AG08395 (cell line): ENCODE results near the gene COPZ1.

ENCODE experiments used
- DNase-seq: peaks from one replicate; pipeline ENCODE4 v3.0.0; 2012; ENCODE audit warnings: mixed read lengths, low spot score

COPZ1 gene

DNA sequence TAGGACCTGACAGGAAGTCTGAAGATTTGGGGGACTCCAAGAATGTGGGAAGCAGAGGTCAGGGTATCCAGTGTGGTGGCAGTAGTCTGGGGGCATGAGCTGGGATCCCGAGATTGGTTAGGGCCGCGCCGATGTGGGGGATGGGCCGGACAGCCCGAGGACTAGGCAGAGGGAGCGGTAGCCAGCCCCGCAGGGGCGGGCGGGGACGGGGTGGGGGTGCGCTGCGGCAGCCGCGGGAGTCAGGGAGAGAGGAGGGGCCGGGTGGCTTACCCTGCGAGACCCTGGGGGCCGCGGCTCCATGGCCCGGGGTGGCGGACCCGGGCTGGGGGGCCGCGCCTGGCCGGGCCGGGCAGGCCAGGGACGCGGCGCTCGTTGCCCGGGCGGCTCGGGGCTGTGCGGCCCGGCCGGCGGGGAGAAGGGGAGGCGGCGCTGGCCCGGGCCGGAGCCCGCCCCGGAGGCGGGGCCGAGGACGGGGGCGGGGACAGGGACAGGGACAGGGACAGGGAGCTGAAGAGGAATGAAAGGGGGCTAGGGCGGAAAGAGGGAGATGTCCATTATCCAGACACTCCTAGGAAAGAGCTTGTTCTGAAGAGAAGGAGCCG, 54.0 kb downstream of the COPZ1 start:
- peak; percentile 85 for DNase-seq

- DNase-seq: peak; percentile 93
Measured at GRCh38 chr12:54379398-54380201, 54.7 kb downstream of the COPZ1 start.

DNA sequence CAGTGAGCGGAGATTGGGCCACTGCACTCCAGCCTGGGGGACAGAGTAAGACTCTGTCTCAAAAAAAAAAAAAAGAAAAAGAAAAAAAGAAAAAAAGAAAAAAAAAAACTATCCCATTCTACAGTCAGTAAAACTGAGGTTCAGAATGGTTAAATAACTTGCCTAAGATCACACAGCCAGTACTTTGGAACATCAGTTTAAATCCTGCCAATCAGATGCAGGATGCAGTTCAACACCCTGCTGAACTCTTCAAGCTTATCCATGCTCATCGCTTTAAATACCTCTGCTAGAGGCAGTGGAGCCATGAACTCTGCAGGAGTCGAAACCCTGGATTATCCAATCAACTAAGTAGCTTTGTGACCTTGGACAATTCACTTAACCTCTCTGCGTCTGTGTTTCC, 56.2 kb downstream of the COPZ1 start:
- no peak for DNase-seq

DNA sequence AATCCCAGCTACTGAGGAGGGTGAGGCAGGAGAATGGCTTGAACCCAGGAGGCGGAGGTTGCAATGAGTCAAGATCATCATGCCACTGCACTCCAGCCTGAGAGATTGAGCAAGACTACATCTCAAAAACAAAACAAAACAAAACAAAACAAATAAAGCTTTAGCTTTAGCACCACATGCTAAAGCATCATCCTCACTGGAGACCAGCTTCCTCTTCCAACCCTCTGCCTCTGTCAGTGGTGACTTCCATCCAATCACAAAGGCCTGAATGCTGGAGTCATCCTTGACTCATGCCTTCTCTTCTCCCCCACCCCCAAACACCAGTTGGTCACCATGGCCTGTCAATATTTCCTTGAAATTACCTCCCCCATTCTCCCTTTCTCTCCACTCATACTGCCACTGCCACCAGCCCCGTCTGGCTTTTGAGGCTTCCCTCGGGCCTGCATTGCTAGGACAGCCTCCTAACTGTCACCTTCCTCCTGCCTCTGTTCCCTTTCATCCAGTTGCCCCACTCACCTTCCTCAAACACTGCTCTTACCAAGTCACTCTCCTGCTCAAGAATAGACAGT, 58.2 kb downstream of the COPZ1 start:
- DNase-seq: peak; percentile 95

DNA sequence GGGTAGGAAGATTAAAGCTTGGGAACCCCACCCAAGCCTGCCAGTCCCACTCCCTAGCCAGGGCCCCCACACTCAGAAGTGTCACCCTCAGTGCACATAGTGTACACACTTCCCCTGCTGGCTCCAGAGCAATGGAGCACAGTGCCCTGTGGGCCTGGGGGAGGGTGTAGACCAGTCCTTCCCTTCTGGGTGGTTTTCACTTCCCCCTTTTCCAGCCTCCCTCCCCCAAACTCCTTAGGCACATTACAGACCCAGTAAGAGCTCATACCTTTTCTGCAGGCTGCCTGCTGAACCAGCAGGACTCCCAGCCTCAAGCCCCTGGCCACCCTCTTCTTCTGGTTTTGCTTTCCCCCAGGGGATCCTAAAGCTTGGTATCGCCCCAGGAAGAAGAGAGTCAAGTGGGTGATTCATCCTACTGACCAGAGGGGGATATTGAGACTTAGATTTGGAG, 59.7 kb downstream of the COPZ1 start, which contains the start of gene ZNF385A:
Gene ZNF385A, minus strand, starts transcription at position 143 of the 451 bp plus-strand sequence. CDS start 219 bp downstream, outside the sequence.
- DNase-seq: no peak

DNA sequence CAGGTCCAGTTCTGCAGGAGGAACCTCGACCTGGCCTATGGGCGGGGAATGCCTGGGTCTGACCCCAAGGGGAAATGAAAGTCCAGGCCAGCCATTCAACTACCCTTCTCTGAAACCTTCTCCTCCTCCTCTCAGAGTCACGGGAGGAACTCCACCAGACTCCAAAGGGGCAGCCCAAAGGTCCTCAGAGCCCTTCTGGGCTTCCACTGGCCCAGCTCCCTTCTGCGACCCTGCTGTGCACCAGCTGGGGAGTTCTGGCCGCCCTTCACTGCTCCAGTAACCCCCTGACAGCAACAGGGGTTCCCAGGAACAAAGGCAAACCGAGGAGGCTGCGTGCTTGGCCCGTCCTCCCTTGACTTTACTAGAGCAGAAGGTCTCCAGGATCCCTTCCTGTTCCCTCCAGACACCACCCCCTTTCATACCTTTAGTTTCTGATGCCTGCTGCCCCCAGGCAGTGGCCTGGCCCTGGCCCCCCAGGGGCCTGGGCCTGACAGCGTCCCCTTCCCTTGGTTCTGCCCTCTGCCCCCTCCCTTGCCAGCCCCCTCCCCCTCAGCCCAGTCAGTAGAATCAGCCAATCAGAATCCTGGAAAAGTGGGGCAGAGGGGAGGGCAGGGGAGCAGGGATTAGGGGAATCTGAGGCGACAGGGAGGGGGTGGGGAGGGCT, 60.5 kb downstream of the COPZ1 start:
- DNase-seq: no peak

DNA sequence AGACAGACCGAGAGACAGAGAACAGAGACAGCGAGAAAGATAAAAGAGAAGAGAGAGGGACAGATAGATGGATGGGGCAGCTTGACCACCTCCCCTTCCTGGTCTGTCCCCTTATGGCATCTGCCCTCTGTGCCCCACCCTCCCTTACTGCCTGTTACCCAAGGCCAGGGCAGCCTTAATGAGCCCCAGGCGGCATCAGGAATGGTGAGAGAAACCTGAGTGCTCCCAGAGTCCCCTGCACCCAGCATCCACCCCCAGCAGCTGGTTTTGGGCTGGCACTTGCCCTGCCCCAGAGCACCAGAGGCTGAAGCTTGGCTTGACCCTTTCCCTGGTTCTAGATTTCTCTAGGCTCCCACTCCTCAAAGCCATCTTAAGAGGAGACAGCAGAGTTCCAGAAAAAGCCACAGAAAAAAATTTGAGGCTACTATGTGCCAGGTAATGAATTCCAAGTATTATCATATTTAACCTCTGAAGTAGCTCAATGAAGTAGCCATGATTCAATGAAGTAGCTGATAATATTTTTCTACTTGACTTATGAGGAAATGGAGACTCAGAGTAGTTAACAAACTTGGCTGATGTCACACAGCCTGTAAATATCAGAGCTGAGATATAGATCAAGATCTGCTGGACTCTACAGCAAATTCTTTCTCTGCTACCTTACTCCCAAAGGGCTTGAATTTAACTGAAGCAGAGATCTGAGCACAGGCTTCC, 61.6 kb downstream of the COPZ1 start:
- DNase-seq: no peak

GRCh38 chr12:54387114-54387467, 62.2 kb downstream of the COPZ1 start:
- no peak for DNase-seq

- DNase-seq: no peak
Measured at GRCh38 chr12:54388237-54389133, 63.6 kb downstream of the COPZ1 start.

DNA sequence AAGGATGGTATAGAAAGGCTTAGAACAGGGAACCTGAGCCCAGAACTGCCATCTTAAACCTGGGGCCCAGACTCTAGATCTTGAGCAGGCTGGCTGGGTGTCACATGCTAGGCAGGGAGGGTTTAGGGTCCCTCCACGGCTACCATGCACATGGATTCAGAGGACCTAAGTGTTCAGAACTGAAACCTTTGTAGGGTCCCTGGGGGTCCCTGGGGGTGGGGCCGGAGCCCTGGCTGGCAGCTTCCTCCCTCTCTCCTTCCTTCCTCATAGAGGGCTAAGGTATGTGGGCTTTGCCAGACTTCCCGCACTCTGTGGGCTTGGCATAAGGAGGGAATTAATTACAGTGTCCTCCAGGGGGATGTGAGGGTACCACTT, 64.2 kb downstream of the COPZ1 start:
- no peak for DNase-seq

- no peak for DNase-seq
Measured at GRCh38 chr12:54389607-54390175, 64.8 kb downstream of the COPZ1 start.

DNA sequence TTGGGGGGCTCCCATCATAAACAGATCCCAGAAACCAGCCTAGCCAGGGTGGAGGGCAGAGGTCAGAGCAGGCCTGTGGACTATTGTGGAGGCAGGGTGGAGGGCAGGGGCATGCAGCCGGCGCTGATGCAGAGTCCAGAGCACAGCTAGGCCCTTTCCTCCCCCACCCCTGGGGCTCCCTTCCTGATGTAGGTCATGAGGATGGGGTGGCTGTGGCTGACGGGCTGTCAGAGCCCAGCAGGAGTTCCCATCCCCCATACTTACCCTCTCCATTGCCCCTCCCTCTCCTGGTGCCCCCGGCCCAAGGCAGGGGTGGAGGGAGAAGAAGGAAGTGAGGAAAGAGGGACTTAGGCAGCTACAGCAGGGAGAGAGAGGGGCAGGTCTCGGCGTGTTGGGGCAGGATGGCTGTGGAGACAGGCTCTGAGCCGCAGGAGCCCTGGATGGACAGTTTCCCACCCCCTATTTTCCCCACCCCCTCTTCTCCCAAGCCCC, 65.3 kb downstream of the COPZ1 start:
- no peak for DNase-seq

DNA sequence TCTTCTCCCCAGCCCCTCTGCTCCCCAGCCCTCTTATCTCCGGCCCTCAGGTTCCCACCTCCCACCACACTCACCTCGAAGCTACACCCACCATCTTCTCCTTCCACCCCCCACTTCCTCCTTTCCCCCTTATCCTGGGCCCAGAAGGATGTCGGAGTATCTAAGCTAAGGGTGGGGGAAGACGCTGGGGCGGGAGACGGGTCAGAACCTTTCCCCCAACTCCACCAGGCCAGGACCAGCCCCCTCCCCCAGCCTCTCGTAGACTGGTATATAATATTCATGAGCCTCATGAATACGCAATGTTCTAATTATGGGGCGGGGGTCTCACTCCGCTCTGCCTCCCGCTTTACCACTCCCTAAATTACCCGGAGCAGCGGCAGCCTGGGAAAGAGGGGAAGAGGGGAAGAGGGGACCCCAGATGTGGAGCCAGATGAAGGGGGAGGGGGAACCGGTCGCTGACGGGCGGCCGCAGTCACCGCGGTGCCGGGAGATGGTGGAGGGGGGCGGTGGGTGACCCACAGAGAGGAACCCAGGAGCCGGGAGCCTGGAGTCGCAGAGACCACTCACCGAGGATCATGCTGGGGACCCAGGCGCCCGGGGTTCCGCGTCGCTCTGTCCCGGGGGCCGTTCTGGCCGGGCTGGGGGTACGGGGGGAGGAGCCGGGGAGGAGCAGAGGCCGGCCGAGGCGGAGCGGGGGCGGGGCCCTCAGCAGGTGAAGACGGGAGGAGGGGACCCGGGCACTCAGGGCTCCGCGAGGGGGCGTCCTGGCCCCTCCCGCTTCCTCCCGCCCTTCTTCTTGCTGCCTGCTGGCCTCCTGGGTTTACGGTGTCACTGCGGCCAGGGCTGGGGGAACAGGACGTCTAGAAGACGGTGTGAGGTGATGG, 66.0 kb downstream of the COPZ1 start:
- DNase-seq: no peak

- no peak for DNase-seq
Measured at GRCh38 chr12:54392485-54393206, 67.7 kb downstream of the COPZ1 start.

DNA sequence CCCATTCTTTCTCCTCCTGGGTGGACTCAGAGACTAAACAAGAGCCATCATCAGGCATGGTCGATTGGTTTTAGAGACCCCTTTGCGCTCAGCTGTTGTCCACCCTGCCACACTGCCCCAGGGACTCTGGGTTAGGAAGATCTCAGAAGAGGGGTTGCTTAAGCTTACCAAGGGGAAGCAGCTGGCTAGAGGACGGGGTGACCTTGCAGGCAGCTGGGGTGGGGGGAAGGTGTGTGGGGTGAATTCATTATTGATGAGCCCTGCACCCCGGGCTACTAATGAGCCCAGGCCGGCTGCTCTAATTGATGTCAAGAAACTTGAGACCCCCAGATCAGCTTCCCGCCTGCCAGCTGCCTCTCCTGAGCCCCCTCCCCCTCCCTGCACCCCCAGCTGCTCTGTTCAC, 68.3 kb downstream of the COPZ1 start:
- DNase-seq: no peak

- no peak for DNase-seq
Measured at GRCh38 chr12:54393743-54394142, 68.8 kb downstream of the COPZ1 start.

GRCh38 chr12:54394281-54394719, 69.4 kb downstream of the COPZ1 start:
- peak; percentile 58 for DNase-seq

GRCh38 chr12:54394986-54395385, 70.1 kb downstream of the COPZ1 start:
- no peak for DNase-seq

DNA sequence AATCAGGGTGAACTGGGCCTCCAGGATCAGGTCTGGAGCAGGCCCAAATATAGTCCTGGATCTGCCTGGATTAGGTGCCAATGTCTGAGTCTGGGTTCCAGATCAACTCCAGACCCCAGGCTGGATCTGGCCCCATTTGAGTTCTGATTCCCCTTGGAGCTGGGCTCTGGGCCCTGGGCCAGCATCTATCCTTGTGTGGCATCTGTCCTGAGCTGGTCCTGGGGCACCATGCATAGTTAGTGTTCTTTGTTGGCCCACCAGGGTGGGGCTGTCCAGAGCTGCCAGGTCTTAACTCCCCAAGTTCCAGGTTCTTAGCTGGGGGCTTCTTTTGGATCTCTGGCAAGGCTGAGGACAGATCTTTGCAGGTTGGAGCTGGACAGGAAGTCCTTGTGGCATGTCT, 70.6 kb downstream of the COPZ1 start:
- no peak for DNase-seq
